ENCODE results near the gene POLR1C.

Gene POLR1C

GRCh38 chr6:43523284-43523683, 6.4 kb downstream of the POLR1C start:
- TF ChIP-seq NFIC (IDR thresholded peaks at IDR 0.05) (no peak), TCF12 (IDR thresholded peaks at IDR 0.05; ENCODE audit: low read depth) (no peak), RAD21 (IDR thresholded peaks at IDR 0.05; ENCODE audit: low read depth) (no peak), EGR1 (IDR thresholded peaks at IDR 0.05) (no peak), TEAD4 (IDR thresholded peaks at IDR 0.05) (no peak), CREB1 (IDR thresholded peaks at IDR 0.05; ENCODE audit: low read depth) (no peak), MAX (IDR thresholded peaks at IDR 0.05) (no peak), TAF1 (IDR thresholded peaks at IDR 0.05; ENCODE audit: low read depth) (no peak), ZBTB7A (IDR thresholded peaks at IDR 0.05; ENCODE audit: low read depth) (no peak), EP300 (IDR thresholded peaks at IDR 0.05; ENCODE audit: borderline replicate concordance) (no peak), FOXM1 (IDR thresholded peaks at IDR 0.05; ENCODE audit: borderline replicate concordance, low read depth) (no peak)

GRCh38 chr6:43524483-43524961, 7.6 kb downstream of the POLR1C start:
- TF ChIP-seq RAD21 (IDR thresholded peaks at IDR 0.05; ENCODE audit: low read depth) (no peak), NFIC (IDR thresholded peaks at IDR 0.05) (no peak), YY1 (IDR thresholded peaks at IDR 0.05; ENCODE audit: low read depth) (no peak), USF1 (IDR thresholded peaks at IDR 0.05) (no peak), TEAD4 (IDR thresholded peaks at IDR 0.05) (no peak), TAF1 (IDR thresholded peaks at IDR 0.05; ENCODE audit: low read depth) (no peak), CREB1 (IDR thresholded peaks at IDR 0.05; ENCODE audit: low read depth) (no peak)

GRCh38 chr6:43532201-43532600, 15.3 kb downstream of the POLR1C start:
- TF ChIP-seq RAD21 (IDR thresholded peaks at IDR 0.05; ENCODE audit: low read depth) (no peak), FOXM1 (IDR thresholded peaks at IDR 0.05; ENCODE audit: borderline replicate concordance, low read depth) (no peak), TEAD4 (IDR thresholded peaks at IDR 0.05) (no peak), TAF1 (IDR thresholded peaks at IDR 0.05; ENCODE audit: low read depth) (no peak), EP300 (IDR thresholded peaks at IDR 0.05; ENCODE audit: borderline replicate concordance) (no peak)

- TF ChIP-seq FOXM1 (IDR thresholded peaks at IDR 0.05; ENCODE audit: borderline replicate concordance, low read depth): no peak
- TF ChIP-seq TCF12 (IDR thresholded peaks at IDR 0.05; ENCODE audit: low read depth): no peak
- no peak for TF ChIP-seq YY1 (IDR thresholded peaks at IDR 0.05; ENCODE audit: low read depth)
- no peak for TF ChIP-seq ZBTB7A (IDR thresholded peaks at IDR 0.05; ENCODE audit: low read depth)
- TF ChIP-seq REST (IDR thresholded peaks at IDR 0.05; ENCODE audit: low read depth): no peak
- TF ChIP-seq TEAD4 (IDR thresholded peaks at IDR 0.05): no peak
- no peak for TF ChIP-seq EGR1 (IDR thresholded peaks at IDR 0.05)
- TF ChIP-seq CREB1 (IDR thresholded peaks at IDR 0.05; ENCODE audit: low read depth): no peak
- no peak for TF ChIP-seq NFIC (IDR thresholded peaks at IDR 0.05)
- TF ChIP-seq CEBPB (IDR thresholded peaks at IDR 0.05): no peak
- no peak for TF ChIP-seq EP300 (IDR thresholded peaks at IDR 0.05; ENCODE audit: borderline replicate concordance)
- no peak for TF ChIP-seq MAX (IDR thresholded peaks at IDR 0.05)
- TF ChIP-seq RAD21 (IDR thresholded peaks at IDR 0.05; ENCODE audit: low read depth): no peak
Observed at GRCh38 chr6:43540507-43540906, 23.6 kb downstream of the POLR1C start.

- TF ChIP-seq TCF12 (IDR thresholded peaks at IDR 0.05; ENCODE audit: low read depth): no peak
- TF ChIP-seq FOXM1 (IDR thresholded peaks at IDR 0.05; ENCODE audit: borderline replicate concordance, low read depth): no peak
- no peak for TF ChIP-seq EGR1 (IDR thresholded peaks at IDR 0.05)
- no peak for TF ChIP-seq EP300 (IDR thresholded peaks at IDR 0.05; ENCODE audit: borderline replicate concordance)
- TF ChIP-seq YY1 (IDR thresholded peaks at IDR 0.05; ENCODE audit: low read depth): no peak
- TF ChIP-seq ZBTB7A (IDR thresholded peaks at IDR 0.05; ENCODE audit: low read depth): no peak
- no peak for TF ChIP-seq CREB1 (IDR thresholded peaks at IDR 0.05; ENCODE audit: low read depth)
- TF ChIP-seq NFIC (IDR thresholded peaks at IDR 0.05): no peak
- no peak for TF ChIP-seq MAX (IDR thresholded peaks at IDR 0.05)
- TF ChIP-seq REST (IDR thresholded peaks at IDR 0.05; ENCODE audit: low read depth): no peak
- no peak for TF ChIP-seq TAF1 (IDR thresholded peaks at IDR 0.05; ENCODE audit: low read depth)
- no peak for TF ChIP-seq USF1 (IDR thresholded peaks at IDR 0.05)
- TF ChIP-seq CEBPB (IDR thresholded peaks at IDR 0.05): no peak
- no peak for TF ChIP-seq TEAD4 (IDR thresholded peaks at IDR 0.05)
- TF ChIP-seq RAD21 (IDR thresholded peaks at IDR 0.05; ENCODE audit: low read depth): no peak
Observed at GRCh38 chr6:43541774-43542471, 25.0 kb downstream of the POLR1C start.

All from Ishikawa (cell line).